Osteoblast (primary cell): ENCODE results near the gene PPCS. TPM values are rescaled to one million over a fixed set of nuclear protein-coding genes. Genes with fewer than 3 reads are reported as not detected.

ENCODE experiments used
- DNase-seq: peaks from one replicate; pipeline ENCODE4 v3.0.0; 2011; ENCODE audit warnings: low spot score, mixed read lengths; ENCODE audit not compliant: insufficient read length; ENCODE audit errors: missing footprints
- H2AFZ ChIP-seq: 2 replicates; pipeline ENCODE4 v1.6.0; 2011; ENCODE audit warnings: mild to moderate bottlenecking, low read length
- H3K27ac ChIP-seq: 2 replicates; pipeline ENCODE4 v1.5.1; 2011; ENCODE audit warnings: mild to moderate bottlenecking, low read depth, low read length, moderate library complexity
- H3K27me3 ChIP-seq: 2 replicates; pipeline ENCODE4 v1.6.0; 2012; ENCODE audit warnings: mild to moderate bottlenecking, control low read depth, inconsistent platforms, low read length, moderate library complexity; ENCODE audit not compliant: insufficient read depth
- H3K36me3 ChIP-seq: 2 replicates; pipeline ENCODE4 v1.5.1; 2011; ENCODE audit warnings: mild to moderate bottlenecking, low read length, control low read depth, moderate library complexity; ENCODE audit not compliant: insufficient read depth
- H3K4me1 ChIP-seq: 2 replicates; pipeline ENCODE4 v1.5.1; 2011; ENCODE audit warnings: mild to moderate bottlenecking, low read length, control low read depth, moderate library complexity; ENCODE audit not compliant: insufficient read depth
- H3K4me2 ChIP-seq: 2 replicates; pipeline ENCODE4 v1.6.0; 2011; ENCODE audit warnings: mild to moderate bottlenecking, low read length; ENCODE audit not compliant: insufficient read depth
- H3K4me3 ChIP-seq: fragments of 200-600 bp; sonication (generic); 3 replicates; pipeline ENCODE4 v1.5.1; 2012; ENCODE audit warnings: mild to moderate bottlenecking, low read length, inconsistent platforms; ENCODE audit not compliant: insufficient read depth
- H3K79me2 ChIP-seq: 2 replicates; pipeline ENCODE4 v1.6.0; 2012; ENCODE audit warnings: mild to moderate bottlenecking, low read length, control low read depth, inconsistent platforms; ENCODE audit not compliant: insufficient read depth
- H3K9me3 ChIP-seq: 2 replicates; pipeline ENCODE4 v1.5.1; 2011; ENCODE audit warnings: low read depth, low read length, control low read depth
- H4K20me1 ChIP-seq: 2 replicates; pipeline ENCODE4 v1.6.0; 2012; ENCODE audit warnings: mild to moderate bottlenecking, low read length, control low read depth; ENCODE audit not compliant: insufficient read depth
- total RNA-seq: library from RNA; depleted of rRNA; stranded (reverse); fragments of >200 nt; gene quantifications from 2 replicates; pipeline ENCODE4 v1.2.3, GENCODE V29; 2012
- TF ChIP-seq, protein P1 (sequence below): IDR thresholded peaks from 2 replicates; pipeline ENCODE4 v1.5.1; 2011; ENCODE audit warnings: mild to moderate bottlenecking, low read depth, low read length, moderate library complexity; ENCODE audit errors: extremely low read depth

Gene PPCS
- total RNA-seq, 1 donor = 64.4 TPM

DNA sequence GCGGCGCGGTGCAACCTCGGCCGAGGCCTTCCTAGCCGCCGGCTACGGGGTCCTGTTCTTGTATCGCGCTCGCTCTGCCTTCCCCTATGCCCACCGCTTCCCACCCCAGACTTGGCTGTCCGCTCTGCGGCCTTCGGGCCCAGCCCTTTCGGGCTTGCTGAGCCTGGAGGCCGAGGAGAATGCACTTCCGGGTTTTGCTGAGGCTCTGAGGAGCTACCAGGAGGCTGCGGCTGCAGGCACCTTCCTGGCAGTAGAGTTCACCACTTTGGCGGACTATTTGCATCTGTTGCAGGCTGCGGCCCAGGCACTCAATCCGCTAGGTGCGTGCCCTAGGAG lies 379 bp downstream of the PPCS start:
- Histone ChIP-seq H3K4me2 (peak overlapping the region; percentile 95), H3K27me3 (no peaks in the 10 kb centered on the region), H3K4me1 (peaks cover 8% of the 10 kb centered on the region), H3K4me3 (peak overlapping the region; percentile 78), H2AFZ (peak overlapping the region; percentile 97), H3K36me3 (peaks cover 11% of the 10 kb centered on the region), H3K27ac (peak overlapping the region; percentile 72), H3K79me2 (peaks cover 12% of the 10 kb centered on the region), H3K9me3 (no peaks in the 10 kb centered on the region), H4K20me1 (no peaks in the 10 kb centered on the region)
- peak; percentile 85 for DNase-seq
- TF ChIP-seq, protein P1, sequence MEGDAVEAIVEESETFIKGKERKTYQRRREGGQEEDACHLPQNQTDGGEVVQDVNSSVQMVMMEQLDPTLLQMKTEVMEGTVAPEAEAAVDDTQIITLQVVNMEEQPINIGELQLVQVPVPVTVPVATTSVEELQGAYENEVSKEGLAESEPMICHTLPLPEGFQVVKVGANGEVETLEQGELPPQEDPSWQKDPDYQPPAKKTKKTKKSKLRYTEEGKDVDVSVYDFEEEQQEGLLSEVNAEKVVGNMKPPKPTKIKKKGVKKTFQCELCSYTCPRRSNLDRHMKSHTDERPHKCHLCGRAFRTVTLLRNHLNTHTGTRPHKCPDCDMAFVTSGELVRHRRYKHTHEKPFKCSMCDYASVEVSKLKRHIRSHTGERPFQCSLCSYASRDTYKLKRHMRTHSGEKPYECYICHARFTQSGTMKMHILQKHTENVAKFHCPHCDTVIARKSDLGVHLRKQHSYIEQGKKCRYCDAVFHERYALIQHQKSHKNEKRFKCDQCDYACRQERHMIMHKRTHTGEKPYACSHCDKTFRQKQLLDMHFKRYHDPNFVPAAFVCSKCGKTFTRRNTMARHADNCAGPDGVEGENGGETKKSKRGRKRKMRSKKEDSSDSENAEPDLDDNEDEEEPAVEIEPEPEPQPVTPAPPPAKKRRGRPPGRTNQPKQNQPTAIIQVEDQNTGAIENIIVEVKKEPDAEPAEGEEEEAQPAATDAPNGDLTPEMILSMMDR = no peak

DNA sequence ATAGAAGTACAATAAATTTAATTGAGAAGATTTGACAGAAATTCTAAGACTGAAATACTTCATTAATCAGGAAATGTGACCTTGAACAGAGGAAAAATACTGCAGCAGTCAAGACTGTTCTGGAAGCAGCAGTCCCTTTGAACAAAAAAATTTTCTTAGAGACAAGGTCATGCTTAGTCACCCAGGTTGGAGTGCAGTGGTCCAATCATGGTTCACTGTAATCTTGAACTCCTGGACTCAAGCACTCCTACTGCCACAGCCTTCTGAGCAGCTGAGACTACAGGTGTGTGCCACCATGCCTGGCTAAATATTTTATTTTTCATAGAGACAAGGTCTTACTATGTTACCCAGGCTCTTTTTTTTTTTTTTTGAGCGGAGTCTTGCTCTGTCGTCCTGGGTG lies 4.9 kb downstream of the PPCS start:
- H3K27me3 ChIP-seq = no peaks in the 10 kb centered on the region
- no peak overlapping the region for H3K4me2 ChIP-seq
- peaks cover 19% of the 10 kb centered on the region for H3K4me1 ChIP-seq
- H2AFZ ChIP-seq = no peak overlapping the region
- H3K36me3 ChIP-seq = peaks cover 11% of the 10 kb centered on the region
- TF ChIP-seq, protein P1 = no peak
- no peak overlapping the region for H3K27ac ChIP-seq
- no peaks in the 10 kb centered on the region for H3K9me3 ChIP-seq
- peaks cover 12% of the 10 kb centered on the region for H3K79me2 ChIP-seq
- DNase-seq = no peak
- no peak overlapping the region for H3K4me3 ChIP-seq
- no peaks in the 10 kb centered on the region for H4K20me1 ChIP-seq

DNA sequence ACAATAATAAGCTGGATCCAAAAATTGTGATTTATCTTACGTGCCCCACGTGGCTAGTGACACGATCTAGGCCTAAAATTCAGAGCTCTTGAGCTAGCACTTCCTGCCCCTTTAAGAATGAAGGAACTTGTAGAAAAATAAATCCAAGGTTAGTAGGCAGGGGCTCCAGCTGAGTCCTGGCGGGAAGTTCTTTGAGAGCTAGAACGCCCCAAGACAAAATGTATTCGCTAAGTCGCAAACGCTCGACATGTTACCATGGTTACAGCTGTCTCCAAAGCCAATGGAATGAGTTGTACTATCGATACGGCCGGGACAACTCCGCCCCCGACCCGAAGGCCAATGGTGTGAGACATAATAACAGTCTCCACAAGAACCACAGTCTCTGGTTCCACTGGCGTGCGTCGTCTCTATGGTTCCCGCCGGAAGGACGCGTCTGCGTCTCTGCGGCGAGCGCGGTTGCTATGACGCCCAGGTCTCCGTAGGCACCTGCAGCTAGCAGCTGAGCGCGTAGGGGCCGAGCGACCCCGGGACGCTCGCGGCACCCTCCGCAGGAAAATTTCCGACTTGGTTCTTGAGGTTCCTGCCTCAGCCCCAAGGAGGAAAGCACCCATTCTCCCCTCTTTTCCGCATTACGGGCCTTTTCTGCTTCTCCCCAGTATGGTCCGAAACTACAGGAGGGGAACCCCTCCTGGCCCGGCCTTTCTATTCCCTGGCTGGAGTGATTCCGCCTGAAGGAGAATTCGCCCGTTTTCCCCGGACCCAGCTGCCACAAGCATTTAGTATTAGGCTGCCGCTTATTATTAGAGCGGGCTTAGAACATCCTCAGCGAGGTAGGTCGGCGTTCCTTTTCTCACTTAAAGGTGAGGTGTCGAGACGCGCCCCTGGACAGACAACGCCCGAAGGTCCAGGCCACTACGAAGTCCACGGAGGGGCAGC lies 6.8 kb downstream of the PPCS start, which contains the start of gene CCDC30:
Gene CCDC30, plus strand, starts transcription at position 459 of the 936 bp plus-strand sequence. CDS start 17,266 bp downstream, outside the sequence.
- H3K4me1 ChIP-seq = peaks cover 11% of the 10 kb centered on the region

DNA sequence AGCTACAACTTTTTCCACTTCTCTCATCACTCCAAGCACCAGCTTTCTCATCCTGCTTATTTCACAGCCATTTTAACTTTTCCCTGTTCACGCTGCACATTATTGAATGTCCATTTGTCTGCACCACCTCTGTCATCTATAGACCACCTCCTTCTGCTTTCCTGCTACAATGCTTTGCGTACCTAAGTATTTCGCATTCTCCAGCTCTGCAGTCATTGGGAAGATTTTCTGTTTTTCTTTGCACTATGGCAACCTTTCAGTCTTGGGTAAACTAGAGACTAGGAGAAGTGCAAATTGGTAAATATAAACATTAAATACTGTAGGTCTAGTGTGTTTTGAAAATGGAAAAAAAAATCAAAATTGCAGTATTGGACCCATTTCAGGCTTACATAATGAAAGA lies 7.6 kb downstream of the PPCS start:
- Histone ChIP-seq H3K36me3 (peaks cover 6% of the 10 kb centered on the region), H3K27ac (no peak overlapping the region), H3K4me1 (peaks cover 11% of the 10 kb centered on the region), H3K27me3 (no peaks in the 10 kb centered on the region), H4K20me1 (no peaks in the 10 kb centered on the region), H3K9me3 (no peaks in the 10 kb centered on the region), H3K79me2 (no peaks in the 10 kb centered on the region), H3K4me2 (peak overlapping the region; percentile 95), H3K4me3 (peak overlapping the region; percentile 85), H2AFZ (peak overlapping the region; percentile 94)
- DNase-seq = no peak
- TF ChIP-seq, protein P1 = no peak

More for the DNA sequence above, 6.8 kb downstream of the PPCS start, which contains the start of gene CCDC30:
- Histone ChIP-seq H4K20me1 (no peaks in the 10 kb centered on the region), H3K27me3 (no peaks in the 10 kb centered on the region), H3K36me3 (peaks cover 11% of the 10 kb centered on the region), H3K9me3 (no peaks in the 10 kb centered on the region), H2AFZ (peak within 1 kb of the TSS; percentile 94), H3K4me2 (peak within 1 kb of the TSS; percentile 95), H3K79me2 (peaks cover 1% of the 10 kb centered on the region), H3K4me3 (peak within 1 kb of the TSS; percentile 85), H3K27ac (peak within 1 kb of the TSS; percentile 49)
- TF ChIP-seq, protein P1 = no peak
- peak; percentile 98 for DNase-seq
